Fibroblast of the aortic adventitia (primary cell): ENCODE data around the gene LRRC19. TPM values are rescaled to one million over a fixed set of nuclear protein-coding genes. Genes with fewer than 3 reads are reported as not detected.

Source experiments
- DNase-seq: peaks from one replicate; pipeline ENCODE4 v3.0.0-alpha.2; 2010; ENCODE audit warnings: low read depth
- H3K4me3 ChIP-seq: 2 replicates; pipeline ENCODE4 v1.5.1; 2011; ENCODE audit warnings: low read depth, mild to moderate bottlenecking, control low read depth, low read length, moderate library complexity
- CTCF ChIP-seq: IDR thresholded peaks from 2 replicates; pipeline ENCODE4 v1.5.1; 2011; ENCODE audit warnings: mild to moderate bottlenecking, low read length, control low read depth, inconsistent platforms; ENCODE audit not compliant: insufficient read depth
- total RNA-seq: library from RNA; depleted of rRNA; stranded (reverse); fragments of >200 nt; gene quantifications from 2 replicates; pipeline ENCODE4 v1.2.3, GENCODE V29; 2012; ENCODE audit warnings: low replicate concordance

The LRRC19 gene
- total RNA-seq, 1 donor, result not detected

GRCh38 chr9:27041746-27042145, 36.3 kb upstream of the LRRC19 start:
- no peak overlapping the region for H3K4me3 ChIP-seq
- DNase-seq, result no peak
- no peak for TF ChIP-seq CTCF

- no peak for TF ChIP-seq CTCF
- no peak overlapping the region for H3K4me3 ChIP-seq
- no peak for DNase-seq
These were observed 32.0 kb upstream of the LRRC19 start for GRCh38 chr9:27037499-27037898.

- no peak overlapping the region for H3K4me3 ChIP-seq
- peak; percentile 58 for DNase-seq
- peak; percentile 85 for TF ChIP-seq CTCF
These were observed 28.4 kb upstream of the LRRC19 start for GRCh38 chr9:27033815-27034403.

GRCh38 chr9:27029186-27029585, 23.7 kb upstream of the LRRC19 start:
- no peak for TF ChIP-seq CTCF
- DNase-seq, result no peak
- no peak overlapping the region for H3K4me3 ChIP-seq

GRCh38 chr9:27022920-27023319, 17.4 kb upstream of the LRRC19 start:
- H3K4me3 ChIP-seq, result no peak overlapping the region
- no peak for TF ChIP-seq CTCF
- DNase-seq, result no peak

- H3K4me3 ChIP-seq, result no peak overlapping the region
- DNase-seq, result no peak
- no peak for TF ChIP-seq CTCF
These were observed 14.1 kb upstream of the LRRC19 start for GRCh38 chr9:27019589-27019988.
